ENCODE results near the gene NAA16. TPM values are rescaled to one million over a fixed set of nuclear protein-coding genes. Genes with fewer than 3 reads are reported as not detected.

The NAA16 gene
- total RNA-seq, 1 donor from 2014 or later, result 13.7 TPM

DNA sequence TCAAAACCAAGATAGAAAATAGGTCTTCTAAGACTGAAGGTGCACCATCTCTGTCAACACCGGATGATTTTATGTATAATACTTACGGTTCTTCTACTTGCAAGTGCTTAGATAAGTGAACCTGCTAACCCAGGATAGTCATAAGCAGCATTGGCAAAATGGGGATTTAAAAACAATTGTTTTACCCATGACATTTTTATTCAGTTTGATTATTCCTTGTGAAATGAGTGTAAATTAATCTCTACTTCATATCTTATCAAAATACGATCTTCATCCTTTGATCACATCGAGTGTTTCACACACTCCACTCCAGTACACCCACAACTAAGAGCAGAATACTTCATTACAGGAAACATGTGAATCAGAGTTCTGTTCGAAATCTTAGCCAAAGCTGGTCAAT lies 24.7 kb upstream of the NAA16 start:
- no peak for DNase-seq (ENCODE audit: low read depth)
- no peaks in the 10 kb centered on the region for H3K27me3 ChIP-seq (ENCODE audit: control insufficient read depth, insufficient read depth, low read length)
- no peaks in the 10 kb centered on the region for H3K36me3 ChIP-seq (ENCODE audit: control insufficient read depth, insufficient read depth, low read length)
- H3K4me3 ChIP-seq (ENCODE audit: low read depth, low read length), result no peak overlapping the region
- no peak for TF ChIP-seq CTCF (IDR thresholded peaks at IDR 0.05; ENCODE audit: insufficient read depth, low read length, poor library complexity, severe bottlenecking)

- DNase-seq (ENCODE audit: low read depth), result no peak
- H3K36me3 ChIP-seq (ENCODE audit: control insufficient read depth, insufficient read depth, low read length), result no peaks in the 10 kb centered on the region
- TF ChIP-seq CTCF (IDR thresholded peaks at IDR 0.05; ENCODE audit: insufficient read depth, low read length, poor library complexity, severe bottlenecking), result no peak
- no peaks in the 10 kb centered on the region for H3K27me3 ChIP-seq (ENCODE audit: control insufficient read depth, insufficient read depth, low read length)
- H3K4me3 ChIP-seq (ENCODE audit: low read depth, low read length), result no peak overlapping the region
Observed at GRCh38 chr13:41289463-41289881, 21.6 kb upstream of the NAA16 start.

DNA sequence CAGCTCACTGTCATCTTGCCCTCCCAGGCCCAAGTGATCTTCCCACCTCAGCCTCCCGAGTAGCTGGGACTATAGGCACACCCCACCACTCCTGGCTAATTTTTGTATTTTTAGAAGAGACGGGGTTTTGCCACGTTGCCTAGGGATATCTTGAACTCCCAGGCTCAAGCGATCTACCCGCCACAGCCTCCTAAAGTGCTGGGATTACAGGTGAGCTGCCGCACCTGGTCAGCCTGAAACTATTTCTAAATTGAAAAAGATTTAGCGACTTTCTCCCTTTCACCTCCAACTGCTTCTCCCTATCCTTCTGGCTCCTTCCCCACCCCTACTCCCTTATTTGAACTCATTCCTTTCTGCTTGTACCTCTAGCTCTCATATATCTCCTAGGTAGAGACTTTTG lies 19.8 kb upstream of the NAA16 start:
- no peak for TF ChIP-seq CTCF (IDR thresholded peaks at IDR 0.05; ENCODE audit: insufficient read depth, low read length, poor library complexity, severe bottlenecking)
- Histone ChIP-seq H3K27me3 (ENCODE audit: control insufficient read depth, insufficient read depth, low read length) (no peaks in the 10 kb centered on the region), H3K36me3 (ENCODE audit: control insufficient read depth, insufficient read depth, low read length) (no peaks in the 10 kb centered on the region), H3K4me3 (ENCODE audit: low read depth, low read length) (no peak overlapping the region)
- no peak for DNase-seq (ENCODE audit: low read depth)

GRCh38 chr13:41293272-41293671 lies 17.8 kb upstream of the NAA16 start:
- Histone ChIP-seq H3K36me3 (ENCODE audit: control insufficient read depth, insufficient read depth, low read length) (no peaks in the 10 kb centered on the region), H3K4me3 (ENCODE audit: low read depth, low read length) (no peak overlapping the region), H3K27me3 (ENCODE audit: control insufficient read depth, insufficient read depth, low read length) (no peaks in the 10 kb centered on the region)
- DNase-seq (ENCODE audit: low read depth), result no peak
- TF ChIP-seq CTCF (IDR thresholded peaks at IDR 0.05; ENCODE audit: insufficient read depth, low read length, poor library complexity, severe bottlenecking), result no peak

DNA sequence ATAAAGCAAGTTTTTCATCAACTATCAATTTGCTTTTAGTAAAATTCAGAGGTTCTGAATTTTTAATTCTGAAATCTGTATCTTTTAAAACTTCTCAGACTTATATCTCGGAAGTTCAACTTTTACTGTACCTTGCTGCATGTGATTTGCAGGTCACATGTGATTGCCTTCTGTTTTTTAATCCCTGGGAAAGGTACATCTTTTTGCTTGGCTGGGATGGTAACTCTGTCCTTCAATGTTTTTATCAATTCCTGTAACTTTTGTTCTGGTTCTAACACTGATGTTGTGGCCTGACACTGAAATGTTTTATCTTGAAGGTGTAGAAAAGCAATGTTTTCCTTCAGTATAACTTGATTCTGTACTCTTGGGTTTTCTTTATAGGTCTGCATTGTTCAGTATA lies 16.2 kb upstream of the NAA16 start:
- DNase-seq (ENCODE audit: low read depth), result no peak
- H3K4me3 ChIP-seq (ENCODE audit: low read depth, low read length), result no peak overlapping the region
- H3K27me3 ChIP-seq (ENCODE audit: control insufficient read depth, insufficient read depth, low read length), result no peaks in the 10 kb centered on the region
- no peaks in the 10 kb centered on the region for H3K36me3 ChIP-seq (ENCODE audit: control insufficient read depth, insufficient read depth, low read length)
- TF ChIP-seq CTCF (IDR thresholded peaks at IDR 0.05; ENCODE audit: insufficient read depth, low read length, poor library complexity, severe bottlenecking), result no peak

DNA sequence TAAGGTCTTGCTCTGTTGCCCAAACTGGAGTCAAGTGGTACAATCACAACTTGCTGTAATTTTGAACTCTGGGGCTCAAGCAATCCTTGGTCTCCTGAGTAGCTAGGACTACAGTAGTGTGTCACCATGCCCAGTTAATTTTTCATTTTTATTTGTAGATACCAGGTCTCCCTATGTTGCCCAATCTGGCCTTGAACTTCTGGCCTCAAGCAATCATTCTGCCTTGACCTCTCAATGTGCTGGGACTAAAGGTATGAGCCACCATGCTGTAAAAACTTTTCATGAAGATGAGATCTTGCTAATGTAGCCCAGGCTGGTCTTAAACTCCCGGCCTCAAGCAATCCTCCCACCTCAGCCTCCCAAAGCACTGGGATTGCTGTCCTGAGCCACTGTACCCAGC lies 15.1 kb upstream of the NAA16 start:
- DNase-seq (ENCODE audit: low read depth), result no peak
- TF ChIP-seq CTCF (IDR thresholded peaks at IDR 0.05; ENCODE audit: insufficient read depth, low read length, poor library complexity, severe bottlenecking), result no peak
- no peak overlapping the region for H3K4me3 ChIP-seq (ENCODE audit: low read depth, low read length)

More for the DNA sequence above, 15.1 kb upstream of the NAA16 start:
- Histone ChIP-seq H3K27me3 (ENCODE audit: control insufficient read depth, insufficient read depth, low read length) (no peaks in the 10 kb centered on the region), H3K36me3 (ENCODE audit: control insufficient read depth, insufficient read depth, low read length) (no peaks in the 10 kb centered on the region)
